ENCODE measurements around the gene SEPTIN2.

Gene SEPTIN2

DNA sequence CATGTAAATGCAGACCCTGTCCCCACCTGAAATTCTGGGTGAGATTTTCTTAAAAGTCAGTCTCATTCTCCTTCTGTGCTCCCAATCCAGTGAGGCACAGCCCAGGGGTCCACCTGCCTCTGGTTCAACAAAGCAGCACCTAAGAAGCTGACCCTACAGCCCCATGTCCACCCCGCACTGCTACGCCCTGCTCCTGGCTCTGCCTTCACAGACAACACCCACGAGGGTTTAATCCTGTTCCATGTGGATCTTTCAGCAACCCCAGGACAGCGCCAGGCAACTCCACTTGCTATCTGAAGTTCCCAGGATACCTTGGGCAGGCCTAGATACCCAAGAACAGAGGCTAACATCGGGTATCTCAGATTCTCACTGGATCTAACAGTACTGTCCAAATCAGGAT, 45.2 kb upstream of the SEPTIN2 start:
- no peaks in the 10 kb centered on the region for H3K27me3 ChIP-seq (replicated peaks)
- peak overlapping the region; percentile 79 for H3K4me3 ChIP-seq (ENCODE audit: low read depth, low read length)
- peaks cover 33% of the 10 kb centered on the region for H3K36me3 ChIP-seq (replicated peaks)
- H3K27ac ChIP-seq, result no peak overlapping the region
- DNase-seq, result no peak
- TF ChIP-seq, protein P1, sequence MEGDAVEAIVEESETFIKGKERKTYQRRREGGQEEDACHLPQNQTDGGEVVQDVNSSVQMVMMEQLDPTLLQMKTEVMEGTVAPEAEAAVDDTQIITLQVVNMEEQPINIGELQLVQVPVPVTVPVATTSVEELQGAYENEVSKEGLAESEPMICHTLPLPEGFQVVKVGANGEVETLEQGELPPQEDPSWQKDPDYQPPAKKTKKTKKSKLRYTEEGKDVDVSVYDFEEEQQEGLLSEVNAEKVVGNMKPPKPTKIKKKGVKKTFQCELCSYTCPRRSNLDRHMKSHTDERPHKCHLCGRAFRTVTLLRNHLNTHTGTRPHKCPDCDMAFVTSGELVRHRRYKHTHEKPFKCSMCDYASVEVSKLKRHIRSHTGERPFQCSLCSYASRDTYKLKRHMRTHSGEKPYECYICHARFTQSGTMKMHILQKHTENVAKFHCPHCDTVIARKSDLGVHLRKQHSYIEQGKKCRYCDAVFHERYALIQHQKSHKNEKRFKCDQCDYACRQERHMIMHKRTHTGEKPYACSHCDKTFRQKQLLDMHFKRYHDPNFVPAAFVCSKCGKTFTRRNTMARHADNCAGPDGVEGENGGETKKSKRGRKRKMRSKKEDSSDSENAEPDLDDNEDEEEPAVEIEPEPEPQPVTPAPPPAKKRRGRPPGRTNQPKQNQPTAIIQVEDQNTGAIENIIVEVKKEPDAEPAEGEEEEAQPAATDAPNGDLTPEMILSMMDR (IDR thresholded peaks at IDR 0.05; ENCODE audit: low read depth, low read length, missing control alignments), result no peak
- in situ Hi-C loops (cut with HindIII; ENCODE audit: low pct_ligation_motif_present, low sequenced_read_pairs), result no loop called here

DNA sequence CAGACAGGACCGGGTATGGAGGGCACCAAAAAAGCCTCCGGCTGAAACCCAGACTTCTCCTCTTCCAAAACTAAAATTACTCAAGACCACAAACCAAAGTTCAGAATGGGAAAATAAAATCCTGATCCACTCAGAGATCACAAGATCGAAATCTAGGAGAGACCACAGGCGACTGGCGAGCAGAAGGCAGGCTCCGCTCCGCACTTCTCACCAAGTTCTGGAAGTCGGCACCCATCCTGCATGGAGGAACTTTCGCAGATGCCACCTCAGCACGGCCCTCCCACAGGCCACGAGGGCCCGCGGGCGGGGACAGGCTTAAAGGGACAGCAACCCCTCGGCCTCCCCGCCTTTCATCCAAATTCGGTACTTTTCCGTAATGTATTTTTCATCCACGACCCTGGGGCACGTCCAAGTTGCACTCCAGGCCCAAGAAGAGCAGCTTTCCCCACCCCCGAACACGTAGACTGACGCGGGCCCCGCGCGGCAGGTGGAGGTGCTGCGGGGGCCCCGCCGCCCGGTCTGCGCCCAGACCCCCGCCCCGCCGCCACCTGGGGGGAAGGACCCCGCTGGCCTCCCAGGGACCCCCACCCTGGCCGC, 43.9 kb upstream of the SEPTIN2 start:
- TF ChIP-seq, protein P1 (IDR thresholded peaks at IDR 0.05; ENCODE audit: low read depth, low read length, missing control alignments), result no peak
- H3K27ac ChIP-seq, result peak overlapping the region; percentile 92
- in situ Hi-C loops (cut with HindIII; ENCODE audit: low pct_ligation_motif_present, low sequenced_read_pairs), result no loop called here
- H3K36me3 ChIP-seq (replicated peaks), result peaks cover 22% of the 10 kb centered on the region
- H3K4me3 ChIP-seq (ENCODE audit: low read depth, low read length), result peak overlapping the region; percentile 79
- no peaks in the 10 kb centered on the region for H3K27me3 ChIP-seq (replicated peaks)
- peak; percentile 76 for DNase-seq

DNA sequence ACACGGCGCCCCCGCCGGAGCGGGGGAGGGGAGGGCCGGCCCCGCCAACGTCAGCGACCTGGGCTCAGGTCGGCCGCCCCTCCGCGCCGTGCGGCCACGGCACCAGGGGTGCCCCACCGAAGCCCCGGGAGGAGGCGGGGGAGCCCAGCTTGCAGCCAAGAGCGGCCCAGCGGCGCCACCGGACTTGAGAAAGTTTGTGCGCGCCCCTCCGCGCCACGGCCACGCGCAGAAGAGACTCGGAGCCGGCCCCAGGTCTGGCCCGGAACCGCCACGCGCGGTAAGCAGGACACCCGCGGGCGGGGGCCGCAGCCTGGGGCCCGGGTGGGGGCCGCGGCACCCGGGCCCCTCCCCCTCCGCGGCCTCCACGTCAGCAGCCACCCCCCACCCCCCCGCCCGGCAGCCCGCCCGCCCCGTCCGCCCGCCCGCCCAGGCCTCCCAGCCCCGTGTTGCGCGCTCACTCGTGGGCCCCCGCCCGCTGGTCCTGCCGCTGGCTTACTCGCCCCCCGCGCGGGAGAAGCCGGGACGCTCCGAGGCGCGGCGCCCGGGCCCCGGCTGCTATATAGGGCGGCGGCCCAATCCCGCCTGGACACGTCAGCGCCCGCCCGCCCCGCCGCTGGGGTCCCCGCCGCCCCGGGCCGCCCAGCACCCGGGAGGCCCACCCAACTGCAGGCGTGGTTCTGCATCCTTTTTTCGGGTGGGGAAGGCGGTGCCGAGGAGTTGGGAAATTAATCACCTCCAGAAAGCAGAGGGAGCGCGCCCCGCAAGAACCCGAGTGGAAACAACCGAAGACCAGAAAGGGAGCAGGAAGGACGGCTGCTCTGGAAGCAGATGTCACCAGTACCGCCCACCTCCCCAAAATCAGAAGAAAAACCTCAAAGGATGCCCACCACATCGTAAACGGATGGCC, 43.2 kb upstream of the SEPTIN2 start:
- Histone ChIP-seq H3K36me3 (replicated peaks) (peaks cover 16% of the 10 kb centered on the region), H3K27me3 (replicated peaks) (no peaks in the 10 kb centered on the region), H3K27ac (peak overlapping the region; percentile 92), H3K4me3 (ENCODE audit: low read depth, low read length) (peak overlapping the region; percentile 79)
- DNase-seq, result peak; percentile 36
- TF ChIP-seq, protein P1 (IDR thresholded peaks at IDR 0.05; ENCODE audit: low read depth, low read length, missing control alignments), result no peak
- in situ Hi-C loops (cut with HindIII; ENCODE audit: low pct_ligation_motif_present, low sequenced_read_pairs), result no loop called here

DNA sequence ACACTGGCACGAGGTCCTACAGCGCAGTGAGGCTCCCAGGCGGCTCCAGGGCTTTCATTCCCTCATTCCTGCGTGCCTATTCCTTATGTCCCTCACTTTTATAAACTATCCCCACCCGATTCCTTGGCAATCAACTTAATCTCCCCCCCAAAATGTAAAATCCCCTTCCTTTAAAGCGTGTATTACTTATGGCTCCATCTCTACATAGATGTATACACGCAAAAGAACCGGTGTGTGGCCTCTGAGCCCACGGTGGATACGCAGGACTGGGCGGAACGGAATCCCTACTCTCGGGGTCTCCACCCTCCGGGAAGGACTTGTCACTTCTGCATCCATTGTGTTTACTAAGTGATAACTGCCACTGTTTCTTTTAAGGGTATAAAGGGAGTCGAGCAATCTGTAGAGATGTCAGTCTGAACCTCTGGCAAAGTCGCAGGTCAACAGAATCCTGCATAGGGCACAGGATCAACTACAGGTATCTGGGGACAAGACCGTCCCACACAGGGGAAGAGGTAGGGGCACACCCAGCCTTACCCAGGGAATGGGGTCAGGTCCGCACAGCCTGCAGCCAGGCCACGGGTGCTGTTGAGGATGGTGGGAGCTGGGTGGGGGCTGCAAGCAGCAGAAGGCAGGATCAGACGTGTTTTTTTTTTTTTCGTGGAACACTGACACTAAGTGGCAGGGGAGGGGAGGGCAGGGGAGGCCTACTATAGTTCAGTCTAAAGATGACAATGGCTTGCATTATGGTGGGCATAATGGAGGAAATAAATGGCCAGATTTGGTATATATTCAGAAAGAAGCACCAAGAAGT, 42.3 kb upstream of the SEPTIN2 start:
- in situ Hi-C loops (cut with HindIII; ENCODE audit: low pct_ligation_motif_present, low sequenced_read_pairs), result no loop called here
- Histone ChIP-seq H3K27me3 (replicated peaks) (no peaks in the 10 kb centered on the region), H3K4me3 (ENCODE audit: low read depth, low read length) (peak overlapping the region; percentile 79), H3K27ac (peak overlapping the region; percentile 92), H3K36me3 (replicated peaks) (peaks cover 7% of the 10 kb centered on the region)
- no peak for DNase-seq
- TF ChIP-seq, protein P1 (IDR thresholded peaks at IDR 0.05; ENCODE audit: low read depth, low read length, missing control alignments), result no peak

DNA sequence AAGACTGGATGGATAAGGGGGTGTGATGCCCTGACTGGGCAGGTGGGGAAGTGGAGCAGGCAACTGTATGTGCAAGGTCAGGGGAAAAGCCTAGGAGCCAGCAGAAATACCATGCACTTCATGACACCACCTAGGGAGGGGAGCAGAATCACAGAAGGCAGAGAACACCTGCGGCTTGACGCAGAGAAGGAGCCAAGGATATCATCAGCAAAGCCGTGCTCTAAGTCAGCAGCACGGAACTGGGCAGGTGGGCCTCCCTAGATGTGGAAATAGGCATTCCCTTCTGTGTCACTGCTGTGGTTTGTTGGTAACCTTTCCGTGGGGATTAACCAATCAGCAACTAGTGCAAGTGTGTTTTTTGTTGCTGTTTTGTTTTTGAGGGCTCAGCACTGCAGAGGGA, 41.6 kb upstream of the SEPTIN2 start:
- TF ChIP-seq, protein P1 (IDR thresholded peaks at IDR 0.05; ENCODE audit: low read depth, low read length, missing control alignments), result no peak
- in situ Hi-C loops (cut with HindIII; ENCODE audit: low pct_ligation_motif_present, low sequenced_read_pairs), result no loop called here
- Histone ChIP-seq H3K36me3 (replicated peaks) (peaks cover 3% of the 10 kb centered on the region), H3K4me3 (ENCODE audit: low read depth, low read length) (no peak overlapping the region), H3K27me3 (replicated peaks) (no peaks in the 10 kb centered on the region), H3K27ac (no peak overlapping the region)
- DNase-seq, result no peak

All from brain microvascular endothelial cell (primary cell).